SH-SY5Y (cell line): ENCODE results near the gene ELMOD3.

Experiments used
- GATA2 ChIP-seq: IDR thresholded peaks from 2 replicates; pipeline ENCODE4 v1.6.1; 2011; ENCODE audit warnings: mild to moderate bottlenecking, low read depth, low read length
- GATA3 ChIP-seq: IDR thresholded peaks from 2 replicates; pipeline ENCODE4 v1.6.1; 2011; ENCODE audit warnings: low read depth, mild to moderate bottlenecking, low read length, moderate library complexity

DNA sequence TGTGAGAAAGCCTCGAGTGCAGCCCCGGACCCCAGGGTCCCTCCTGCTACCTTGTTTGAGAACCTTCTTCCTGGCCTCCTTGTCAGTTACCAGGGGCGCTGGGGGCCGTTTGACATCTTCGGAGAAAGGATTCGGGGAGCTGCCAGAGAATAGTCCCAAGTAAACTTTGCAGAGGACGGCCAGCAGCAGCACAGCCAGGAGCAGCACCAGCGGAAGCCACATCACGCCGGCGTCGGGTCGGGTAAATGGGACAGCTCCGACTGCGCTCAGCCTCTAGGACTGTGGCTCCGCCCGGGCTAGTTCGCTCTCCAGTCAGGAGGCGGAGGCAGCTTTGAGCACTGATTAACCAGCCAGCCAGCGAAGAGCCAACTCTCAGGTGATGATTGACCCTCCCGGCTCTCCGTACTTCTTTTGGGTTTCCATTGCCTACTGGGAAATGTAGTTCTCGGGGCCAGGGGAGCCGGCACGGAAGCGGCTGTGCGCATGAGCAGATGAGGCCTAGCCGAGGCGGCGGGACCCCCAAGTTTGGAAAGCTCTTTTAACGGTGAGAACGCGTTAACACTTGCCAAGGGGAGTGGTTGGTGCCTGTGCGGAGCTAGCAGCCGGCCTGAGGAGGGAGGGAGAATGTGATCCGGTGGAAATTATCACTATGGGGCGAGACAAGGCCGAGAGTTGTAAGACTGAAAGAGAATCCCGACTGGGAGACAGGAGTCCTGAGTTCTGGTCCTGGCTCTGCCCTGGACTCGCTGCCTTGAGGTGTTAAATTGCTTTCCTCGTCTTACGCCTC lies at the start of gene ELMOD3, which contains the start of gene RETSAT:
- TF ChIP-seq GATA2 (no peak; the same call in 1 of the 2 replicates), GATA3 (no peak)
